ENCODE data around the gene ENDOV.

ENDOV gene

GRCh38 chr17:80430446-80431245, 15.7 kb downstream of the ENDOV start:
- no peak for DNase-seq

GRCh38 chr17:80431246-80432195, 16.6 kb downstream of the ENDOV start:
- DNase-seq: no peak

DNA sequence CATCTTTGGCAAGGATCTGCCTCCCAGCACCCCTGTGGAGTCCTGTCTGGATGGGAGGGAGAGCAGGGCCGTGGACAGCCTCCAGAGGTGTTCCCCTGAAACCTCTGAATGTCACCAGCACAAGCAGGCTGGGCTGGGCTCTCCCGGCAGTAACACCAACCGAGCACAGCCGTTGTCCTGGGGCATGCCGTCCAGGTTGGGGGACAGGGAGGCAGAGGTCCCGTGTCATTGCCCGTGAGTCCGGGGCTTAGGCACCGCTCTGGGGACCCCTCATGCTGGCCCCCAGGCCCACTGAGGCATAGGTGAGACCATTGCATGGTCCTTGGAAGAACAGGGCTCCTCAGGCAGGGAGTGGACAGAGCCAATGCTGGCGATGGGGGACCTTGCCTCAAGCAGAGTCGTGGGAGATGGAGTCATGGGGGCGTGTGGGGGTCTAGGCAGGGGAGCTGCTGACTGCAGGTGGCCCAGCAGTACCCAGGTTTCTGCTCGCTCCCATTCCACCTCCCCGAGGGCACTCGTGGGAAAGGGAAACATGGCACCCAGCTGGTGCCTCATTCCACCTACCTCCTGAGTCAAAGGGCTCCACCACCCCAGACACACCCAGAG, 17.5 kb downstream of the ENDOV start:
- DNase-seq: no peak

DNA sequence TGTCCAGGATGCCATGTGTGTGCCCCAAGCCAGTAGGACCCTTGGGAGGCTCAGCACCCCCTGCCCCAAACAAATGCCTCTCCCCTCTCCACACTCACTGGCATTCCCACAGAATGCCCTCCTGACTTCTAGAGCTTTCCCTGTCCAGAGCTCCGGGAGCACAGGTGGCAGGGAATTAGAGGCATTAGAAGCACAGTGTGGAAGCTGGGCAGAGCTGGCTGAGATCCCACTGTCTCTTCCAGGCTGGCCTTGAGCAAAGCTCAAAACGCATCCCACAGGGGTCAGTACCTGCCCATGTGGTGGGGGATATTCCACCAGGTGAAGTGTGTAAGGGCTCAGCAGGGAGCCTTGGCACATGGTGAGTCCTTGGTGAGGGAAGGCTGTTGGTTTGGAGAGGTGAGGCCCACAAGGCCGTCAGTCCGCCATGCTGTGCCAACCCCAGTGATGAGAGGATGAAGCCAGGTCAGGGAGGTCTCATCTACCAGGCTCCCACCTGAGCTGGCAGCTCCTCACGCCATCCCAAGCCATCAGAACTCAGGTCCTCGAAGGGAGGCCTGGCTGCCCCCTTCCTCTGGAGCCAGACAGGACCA, 18.1 kb downstream of the ENDOV start:
- DNase-seq: no peak

GRCh38 chr17:80433916-80434666, 19.1 kb downstream of the ENDOV start:
- DNase-seq: no peak

GRCh38 chr17:80437532-80437931, 22.6 kb downstream of the ENDOV start:
- DNase-seq: no peak

GRCh38 chr17:80438806-80439205, 23.8 kb downstream of the ENDOV start:
- no peak for DNase-seq

GRCh38 chr17:80439499-80439898, 24.5 kb downstream of the ENDOV start:
- no peak for DNase-seq

DNA sequence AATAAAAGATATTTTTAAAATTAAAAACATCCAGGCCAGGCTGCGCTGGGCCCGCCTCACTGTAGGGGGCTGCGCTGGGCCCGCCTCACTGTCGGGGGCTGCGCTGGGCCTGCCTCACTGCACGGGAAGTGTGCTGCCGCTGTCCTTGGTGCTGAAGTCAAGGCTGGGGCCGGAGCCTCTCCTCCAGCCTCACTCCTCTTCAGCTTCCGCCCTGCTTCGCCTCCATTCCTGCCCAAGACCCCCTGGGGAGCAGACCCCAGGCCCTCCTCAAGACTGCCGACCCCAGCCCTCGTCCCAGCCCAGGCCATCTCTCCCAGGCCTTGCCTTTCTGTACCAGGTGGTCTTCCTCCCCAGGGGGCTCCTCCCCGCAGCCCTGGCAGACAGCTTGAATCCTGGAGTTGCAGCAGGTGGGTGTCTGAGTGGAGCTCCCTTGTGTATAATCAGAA, 26.2 kb downstream of the ENDOV start:
- peak in 2 of 56 donors; percentile 17 to 25 for DNase-seq

DNA sequence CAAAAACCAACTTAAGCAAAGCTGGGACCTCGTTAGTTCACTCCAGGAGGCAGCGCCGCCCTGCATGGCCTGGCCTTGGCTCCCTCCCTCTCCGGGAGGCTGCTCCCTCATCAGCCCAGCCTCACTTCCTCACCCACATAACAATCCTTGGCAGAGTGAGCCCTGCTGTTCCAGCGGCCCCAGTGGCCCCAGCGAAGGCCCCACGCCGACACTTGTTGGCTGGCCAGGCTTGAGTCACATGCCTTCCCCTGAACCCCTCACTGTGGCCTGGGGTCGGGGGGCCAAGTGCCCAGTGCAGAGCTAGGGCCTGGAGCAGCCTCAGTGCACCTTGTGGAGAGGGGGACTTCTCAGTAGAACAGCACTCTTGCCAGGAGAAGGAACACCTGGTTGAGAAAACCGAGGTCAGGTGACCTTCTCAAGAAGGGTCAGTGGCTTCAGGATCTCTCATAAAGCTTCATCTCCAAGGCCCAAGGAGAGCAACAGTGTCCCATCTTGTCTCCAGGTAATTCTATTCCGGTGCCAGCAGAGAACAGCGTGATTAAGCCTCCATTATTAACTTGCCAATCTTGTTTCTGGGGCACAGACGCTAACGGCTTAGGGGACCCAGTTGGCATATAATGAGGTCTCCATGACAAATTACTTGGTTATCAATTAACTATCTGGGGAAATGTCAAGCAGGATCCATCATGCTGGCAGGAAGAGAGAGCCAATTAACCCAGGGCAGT, 26.8 kb downstream of the ENDOV start:
- DNase-seq: no peak

DNA sequence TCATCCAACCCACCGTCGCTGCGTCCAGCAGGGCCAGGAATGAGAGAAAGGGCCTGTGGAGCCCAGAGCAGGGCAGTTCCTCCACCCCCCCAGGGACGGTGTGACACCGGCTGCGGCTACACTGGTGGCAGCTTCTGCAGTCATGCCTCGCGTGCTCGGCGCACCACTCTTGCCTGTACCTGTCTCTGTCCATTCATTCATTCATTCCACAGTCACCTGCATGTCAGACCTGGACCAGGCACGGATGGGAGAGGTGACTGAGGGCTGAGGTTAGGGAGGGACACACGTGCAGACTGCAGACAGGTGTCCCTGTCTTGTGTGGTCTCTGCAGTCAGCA, 27.3 kb downstream of the ENDOV start:
- DNase-seq: no peak

DNA sequence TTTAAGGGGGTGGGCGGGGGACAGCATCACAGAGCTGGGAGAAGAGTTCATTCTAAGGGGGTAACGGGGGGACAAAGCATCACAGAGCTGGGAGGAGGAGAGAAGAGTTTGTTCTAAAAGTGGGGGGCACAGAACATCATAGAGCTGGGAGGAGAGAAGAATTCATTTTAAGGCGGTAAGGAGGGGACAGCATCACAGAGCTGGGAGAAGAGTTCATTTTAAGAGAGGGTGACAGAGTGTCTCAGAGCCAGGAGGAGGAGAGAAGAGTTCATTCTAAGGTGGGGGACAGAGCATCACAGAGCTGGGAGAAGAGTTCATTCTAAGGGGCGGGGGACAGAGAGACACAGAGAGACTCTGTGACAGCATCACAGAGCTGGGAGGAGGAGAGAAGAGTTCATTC, 27.8 kb downstream of the ENDOV start:
- no peak for DNase-seq

DNA sequence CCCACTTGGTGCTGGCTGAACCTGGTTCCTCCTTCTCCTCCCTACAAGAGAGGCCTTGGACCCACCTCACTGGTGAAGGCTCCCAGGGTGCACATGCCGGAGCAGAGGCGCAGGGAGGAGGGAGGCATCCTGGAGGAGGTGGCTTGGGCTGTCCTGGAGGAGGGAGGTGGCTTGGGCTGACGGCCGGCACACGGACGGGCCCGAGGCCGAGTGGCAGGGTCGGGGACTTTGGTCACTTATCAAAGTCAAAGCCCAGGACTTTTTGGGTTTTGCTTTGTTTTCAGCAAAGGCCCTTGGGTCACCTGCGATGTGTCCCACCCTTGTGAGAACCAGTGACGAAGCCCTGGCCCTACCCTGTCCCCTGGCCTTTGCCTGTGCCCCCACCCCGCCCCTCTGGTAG, 28.5 kb downstream of the ENDOV start:
- DNase-seq: no peak

DNA sequence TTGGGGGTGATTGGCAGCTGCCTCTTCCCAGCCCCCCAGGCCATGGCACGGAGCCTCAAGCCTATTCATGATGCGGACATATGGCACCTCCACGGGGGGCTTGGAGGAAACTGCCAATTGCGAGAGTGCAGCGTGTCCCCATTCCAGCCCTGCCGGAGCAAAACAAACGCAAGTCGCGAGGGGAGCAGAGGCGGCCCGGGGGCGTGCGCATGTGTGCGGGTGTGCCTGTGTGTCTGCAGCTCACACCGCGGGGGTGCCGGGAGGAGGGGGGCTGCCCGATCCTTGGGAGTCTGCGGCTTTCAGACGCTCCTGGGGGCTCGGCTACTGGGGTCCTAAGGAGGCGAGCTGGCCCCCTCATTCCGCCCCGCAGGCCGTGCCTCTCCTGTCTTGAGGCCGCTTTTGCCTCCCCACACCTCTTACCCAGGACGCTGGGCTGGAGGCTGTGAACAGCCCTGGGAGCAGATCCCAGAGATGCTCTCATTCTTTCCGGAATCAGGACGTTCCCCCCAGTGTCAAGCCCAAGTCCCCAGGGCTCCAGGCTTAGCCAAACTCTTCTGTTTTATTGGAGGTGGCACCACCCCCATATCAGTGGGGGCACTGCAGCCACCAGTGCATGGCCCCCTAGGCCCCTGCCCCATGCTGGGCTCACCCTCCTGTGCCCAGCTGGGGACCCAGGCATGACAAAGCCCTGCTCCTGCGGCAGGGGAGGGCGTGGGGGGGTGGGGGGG, 29.1 kb downstream of the ENDOV start:
- peak in 20 of 56 donors; percentile 5 to 73 (median 22) for DNase-seq

DNA sequence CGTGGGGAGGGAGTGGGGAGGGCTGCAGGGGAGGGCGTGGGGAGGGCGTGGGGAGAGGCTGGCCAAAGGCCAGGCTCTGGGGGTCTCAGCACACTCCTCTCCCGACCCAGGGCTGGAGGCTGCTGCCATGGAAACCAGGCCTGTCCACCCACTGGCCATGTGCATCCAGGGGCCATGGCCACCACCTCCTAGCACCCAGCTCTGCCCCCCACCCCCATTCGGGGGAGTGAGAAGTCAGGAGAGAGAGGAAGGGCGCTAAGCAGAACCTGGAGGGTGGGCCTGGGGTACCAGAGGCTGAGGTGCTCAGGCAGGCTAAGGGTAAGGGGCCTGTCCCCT, 29.6 kb downstream of the ENDOV start:
- DNase-seq: peak in 1 of 56 donors; percentile 19

- peak in 12 of 56 donors; percentile 15 to 54 (median 30) for DNase-seq
Observed at GRCh38 chr17:80445007-80445725, 30.2 kb downstream of the ENDOV start.

DNA sequence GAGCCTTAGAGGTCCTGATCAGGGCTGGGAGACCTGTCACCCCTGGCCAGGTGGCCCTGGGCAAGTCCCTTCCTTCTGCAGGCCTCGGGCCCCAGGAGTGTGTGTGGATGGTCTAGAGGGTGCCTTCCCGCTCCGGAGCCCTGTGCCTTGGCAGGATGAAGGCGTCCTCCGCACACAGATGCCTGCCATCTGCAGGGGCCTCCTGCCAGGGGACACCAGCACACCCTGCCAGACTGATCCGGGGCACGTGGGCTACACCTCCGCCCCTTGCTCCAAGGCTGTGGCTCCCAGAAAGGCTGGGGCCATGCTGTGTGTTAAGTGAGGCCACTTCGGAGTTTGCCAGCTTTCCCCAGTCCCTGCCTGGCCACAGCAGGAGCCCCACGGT, 30.8 kb downstream of the ENDOV start:
- DNase-seq: no peak

- peak in 5 of 56 donors; percentile 14 to 51 (median 28) for DNase-seq
Observed at GRCh38 chr17:80446645-80447405, 31.9 kb downstream of the ENDOV start.
